HUDEP-2 (cell line): ENCODE measurements around the gene PIP5K1A.
"Not testable (repeated sequence)": the region's sequence is repeated elsewhere in the genome, so short reads cannot be mapped to it uniquely, and the experiment has no call there.

Experiments used
- DNase-seq, 76 experiments: peaks; one replicate each; lab custom pipeline; 2025; ENCODE audit not compliant: unreplicated experiment in 76 of 76; lab: John Stamatoyannopoulos, UW

The PIP5K1A gene, protein sequence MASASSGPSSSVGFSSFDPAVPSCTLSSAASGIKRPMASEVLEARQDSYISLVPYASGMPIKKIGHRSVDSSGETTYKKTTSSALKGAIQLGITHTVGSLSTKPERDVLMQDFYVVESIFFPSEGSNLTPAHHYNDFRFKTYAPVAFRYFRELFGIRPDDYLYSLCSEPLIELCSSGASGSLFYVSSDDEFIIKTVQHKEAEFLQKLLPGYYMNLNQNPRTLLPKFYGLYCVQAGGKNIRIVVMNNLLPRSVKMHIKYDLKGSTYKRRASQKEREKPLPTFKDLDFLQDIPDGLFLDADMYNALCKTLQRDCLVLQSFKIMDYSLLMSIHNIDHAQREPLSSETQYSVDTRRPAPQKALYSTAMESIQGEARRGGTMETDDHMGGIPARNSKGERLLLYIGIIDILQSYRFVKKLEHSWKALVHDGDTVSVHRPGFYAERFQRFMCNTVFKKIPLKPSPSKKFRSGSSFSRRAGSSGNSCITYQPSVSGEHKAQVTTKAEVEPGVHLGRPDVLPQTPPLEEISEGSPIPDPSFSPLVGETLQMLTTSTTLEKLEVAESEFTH

DNA sequence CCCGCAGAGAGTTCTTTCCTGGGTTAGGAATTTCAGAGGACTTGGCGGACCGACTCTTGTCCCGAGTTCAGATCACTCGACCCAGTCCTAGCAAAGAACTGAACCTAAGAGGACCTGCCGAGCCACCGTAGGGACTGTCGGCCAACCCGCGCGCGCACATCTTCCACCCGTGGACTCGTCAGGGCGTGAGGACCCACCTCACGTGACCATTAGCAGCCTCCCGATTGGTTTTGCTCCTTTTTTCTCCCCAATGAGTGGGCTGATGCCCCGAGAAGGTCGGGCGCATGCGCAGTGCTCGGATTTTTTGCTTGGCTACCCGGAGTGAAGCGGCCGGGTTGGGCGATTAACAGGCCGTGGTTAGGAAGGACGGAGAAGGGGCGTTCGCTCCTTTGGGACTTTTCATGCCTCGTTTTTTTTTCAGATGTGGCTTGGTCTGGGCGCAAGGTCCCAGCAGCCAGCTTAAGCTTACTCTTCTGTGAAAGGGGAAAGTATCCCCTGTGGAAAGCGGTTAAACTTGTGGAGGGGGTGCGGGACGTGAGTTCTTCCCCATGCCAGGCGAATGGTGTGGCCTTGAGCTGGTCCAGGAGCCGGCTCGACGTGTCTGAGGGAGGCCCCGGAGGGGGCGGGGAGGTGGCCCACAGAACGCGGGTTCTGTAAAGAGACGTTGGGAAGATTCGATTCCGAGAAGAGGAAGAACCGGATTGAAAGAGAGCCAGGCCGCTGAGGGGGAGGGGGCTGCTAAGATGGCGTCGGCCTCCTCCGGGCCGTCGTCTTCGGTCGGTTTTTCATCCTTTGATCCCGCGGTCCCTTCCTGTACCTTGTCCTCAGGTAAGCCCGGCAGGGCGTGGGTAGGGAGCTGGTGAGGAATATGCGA lies at the start of gene PIP5K1A:
Gene PIP5K1A (plus strand): TSS at position 299 of the 874 bp plus-strand sequence. CDS start 445 bp downstream, at position 744.
- peak; percentile 30 to 98 (median 94) for DNase-seq

DNA sequence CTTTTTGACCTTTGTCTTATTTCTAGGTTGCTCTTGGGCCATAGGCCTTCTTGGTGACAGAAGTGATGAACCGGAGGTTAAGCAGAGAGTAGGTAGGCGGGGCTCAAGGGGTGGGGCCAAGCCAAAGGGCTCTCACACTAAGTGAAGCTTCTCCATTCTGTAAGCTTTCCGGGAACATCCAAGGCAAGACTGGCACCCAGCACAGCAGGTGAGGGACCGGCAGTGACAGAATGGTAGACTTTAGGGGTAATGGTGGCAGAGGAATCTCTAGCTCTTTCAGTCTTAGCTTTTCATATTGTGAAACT lies 41.9 kb upstream of the PIP5K1A start, which contains the start of gene TNFAIP8L2:
Gene TNFAIP8L2 (plus strand): TSS at position 135 of the 305 bp plus-strand sequence. CDS start 2,049 bp downstream, outside the sequence.
- DNase-seq = peak in 30 of 76 experiments; percentile 5 to 61 (median 18)

DNA sequence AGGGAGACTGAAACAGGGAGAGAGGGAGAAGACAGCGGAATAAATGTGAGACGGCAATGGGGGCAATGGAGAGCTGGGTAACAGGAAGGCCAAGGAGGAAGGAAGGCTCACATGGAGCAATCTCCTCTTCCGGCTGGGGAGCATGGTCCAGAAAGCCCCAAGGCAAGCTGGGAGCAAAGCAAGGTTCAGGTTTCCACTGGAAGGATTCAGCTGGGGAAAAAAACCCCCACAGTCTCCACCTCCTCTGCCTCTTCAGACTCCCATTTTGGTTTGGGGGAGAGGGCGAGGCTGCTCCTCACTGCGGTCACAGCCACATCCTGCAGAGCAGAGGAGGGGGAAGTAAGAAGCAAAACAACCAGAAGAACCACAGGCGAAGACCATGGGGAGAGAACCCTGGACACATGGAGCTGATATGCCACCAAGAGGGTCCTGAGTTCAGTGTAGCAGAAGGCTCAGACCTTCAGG lies 41.3 kb upstream of the PIP5K1A start:
- no peak for DNase-seq

DNA sequence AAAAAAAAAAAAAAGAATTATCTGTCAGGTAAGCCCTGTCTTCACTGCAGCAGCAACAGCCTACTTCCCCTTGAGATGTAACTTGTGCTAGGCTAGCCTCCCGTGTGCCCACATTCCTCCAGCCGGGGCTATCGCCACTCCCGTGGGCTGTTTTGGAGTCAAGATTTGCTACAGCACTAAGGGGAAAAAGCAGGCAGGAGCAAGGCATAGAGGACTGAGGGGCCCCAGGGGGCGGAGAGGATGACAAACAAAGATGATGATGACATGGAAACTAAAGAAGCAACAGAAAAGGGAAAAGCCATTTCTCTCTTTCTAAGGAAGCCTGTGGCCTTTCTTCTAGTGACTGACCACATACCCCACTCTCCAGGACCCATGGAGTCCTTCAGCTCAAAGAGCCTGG lies 40.0 kb upstream of the PIP5K1A start:
- DNase-seq = no peak

DNA sequence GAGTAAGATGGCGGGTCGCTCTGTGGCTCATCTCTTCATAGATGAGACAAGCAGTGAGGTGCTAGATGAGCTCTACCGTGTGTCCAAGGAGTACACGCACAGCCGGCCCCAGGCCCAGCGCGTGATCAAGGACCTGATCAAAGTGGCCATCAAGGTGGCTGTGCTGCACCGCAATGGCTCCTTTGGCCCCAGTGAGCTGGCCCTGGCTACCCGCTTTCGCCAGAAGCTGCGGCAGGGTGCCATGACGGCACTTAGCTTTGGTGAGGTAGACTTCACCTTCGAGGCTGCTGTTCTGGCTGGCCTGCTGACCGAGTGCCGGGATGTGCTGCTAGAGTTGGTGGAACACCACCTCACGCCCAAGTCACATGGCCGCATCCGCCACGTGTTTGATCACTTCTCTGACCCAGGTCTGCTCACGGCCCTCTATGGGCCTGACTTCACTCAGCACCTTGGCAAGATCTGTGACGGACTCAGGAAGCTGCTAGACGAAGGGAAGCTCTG lies 39.6 kb upstream of the PIP5K1A start:
- DNase-seq = no peak

DNA sequence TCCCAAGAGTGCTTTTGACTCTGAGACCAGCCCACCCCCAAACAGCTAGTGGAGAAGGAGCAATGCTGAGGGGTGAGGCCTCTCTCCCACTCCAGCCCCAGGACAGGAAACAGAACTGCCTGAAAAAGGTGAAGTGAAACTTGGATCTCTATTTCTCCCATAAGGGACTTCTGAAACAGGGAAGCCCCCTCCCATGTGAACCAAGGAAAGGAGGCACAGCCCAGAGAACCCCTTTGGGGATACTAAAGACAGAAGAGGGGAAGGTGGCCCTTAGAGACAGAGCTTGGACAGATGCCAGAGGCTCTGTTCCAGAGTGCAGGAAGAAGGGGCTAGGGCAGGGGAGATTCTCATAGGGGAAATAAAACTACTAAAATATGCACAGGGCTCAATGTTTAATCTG lies 39.0 kb upstream of the PIP5K1A start:
- DNase-seq = no peak

DNA sequence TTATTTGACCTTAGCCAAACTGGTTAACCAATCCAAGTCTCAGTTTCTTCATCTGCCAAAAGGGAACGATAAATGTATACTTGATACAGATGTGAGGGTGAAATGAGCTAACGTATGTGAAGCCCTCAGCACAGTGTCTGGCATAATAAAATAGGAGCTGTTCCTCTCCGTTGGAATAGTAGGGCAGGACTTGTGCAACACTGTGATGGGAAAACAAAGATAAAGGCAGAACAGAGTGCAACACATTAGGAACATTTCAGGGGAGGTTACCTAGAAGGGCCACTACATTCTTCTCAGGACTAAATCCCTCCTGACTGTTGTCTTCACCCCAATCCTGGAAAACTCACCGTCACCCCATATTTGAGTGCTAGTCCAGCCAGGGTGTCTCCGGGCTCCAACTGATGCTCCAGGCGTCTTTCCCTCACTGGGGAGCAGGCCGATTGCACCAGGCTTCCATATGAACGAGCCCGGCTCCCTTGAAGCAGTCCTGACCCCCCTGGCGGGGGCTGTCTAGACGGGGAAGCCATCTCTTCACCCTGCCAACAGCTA lies 33.5 kb upstream of the PIP5K1A start:
- peak in 1 of 76 experiments; percentile 5 for DNase-seq

DNA sequence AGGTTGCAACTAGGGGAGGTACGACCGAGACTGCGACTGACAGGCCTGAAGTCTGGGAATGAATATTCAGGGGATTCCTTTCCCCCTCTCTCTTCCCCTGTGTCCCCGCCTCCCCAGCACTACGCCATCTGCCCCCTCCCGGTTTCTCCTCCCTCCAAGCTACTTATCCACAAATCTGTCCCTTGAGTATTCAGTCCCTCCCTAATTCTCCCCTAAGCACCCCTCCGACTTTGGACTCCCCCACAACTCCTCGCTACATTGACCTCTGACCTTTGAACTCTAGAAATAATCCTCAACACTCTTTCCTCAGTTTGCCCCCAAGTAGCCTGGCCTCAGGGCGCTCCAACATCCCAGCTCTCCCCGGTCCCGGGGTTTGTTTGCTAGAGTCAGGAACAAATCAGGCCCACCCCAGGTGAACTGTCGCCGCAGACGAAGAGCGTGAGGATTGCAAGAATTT lies 33.0 kb upstream of the PIP5K1A start:
- peak in 4 of 76 experiments; percentile 10 to 59 (median 34) for DNase-seq

DNA sequence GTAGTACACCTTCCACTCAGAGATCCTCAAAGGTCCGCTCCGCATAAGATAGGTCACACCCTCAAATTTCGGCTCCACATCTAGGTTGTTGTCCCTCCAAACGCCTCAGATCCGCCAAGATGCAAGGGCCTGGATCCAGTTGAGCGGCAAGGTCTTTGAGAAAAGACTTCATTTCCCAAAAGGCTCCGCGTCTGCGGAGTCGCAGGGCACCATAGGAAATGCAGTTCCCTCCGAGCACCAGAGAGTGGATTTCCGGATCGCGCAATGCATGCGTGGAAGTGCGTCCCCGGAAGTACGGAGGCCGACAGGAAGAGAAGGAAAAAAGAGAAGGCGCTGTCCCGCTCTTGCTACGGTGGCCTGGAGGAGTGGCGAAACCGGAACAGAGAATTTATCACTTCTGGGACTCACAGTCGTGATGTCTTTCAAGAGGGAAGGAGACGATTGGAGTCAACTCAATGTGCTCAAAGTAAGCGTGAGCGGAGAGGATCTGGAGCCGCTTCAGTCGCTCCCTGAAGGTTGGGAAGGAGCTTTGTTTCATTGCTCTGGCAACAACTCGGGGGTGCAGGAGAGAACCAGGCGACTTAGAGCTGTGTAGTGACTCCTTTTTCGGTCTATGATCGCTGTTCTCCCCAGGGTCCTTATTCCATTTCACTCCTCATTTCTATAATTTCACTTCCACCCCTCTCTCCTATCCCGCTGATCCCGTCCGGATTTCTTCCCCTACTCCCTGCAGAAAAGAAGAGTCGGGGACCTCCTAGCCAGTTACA lies 32.4 kb upstream of the PIP5K1A start, which contains the start of the genes LYSMD1 and SCNM1:
Gene LYSMD1 (minus strand): TSS at position 165 of the 767 bp plus-strand sequence. CDS start 644 bp downstream, outside the sequence.
Gene SCNM1 (plus strand): TSS at position 407 of the 767 bp plus-strand sequence. CDS start 9 bp downstream, at position 416.
- DNase-seq = peak in 75 of 76 experiments; percentile 69 to 98 (median 95)

DNA sequence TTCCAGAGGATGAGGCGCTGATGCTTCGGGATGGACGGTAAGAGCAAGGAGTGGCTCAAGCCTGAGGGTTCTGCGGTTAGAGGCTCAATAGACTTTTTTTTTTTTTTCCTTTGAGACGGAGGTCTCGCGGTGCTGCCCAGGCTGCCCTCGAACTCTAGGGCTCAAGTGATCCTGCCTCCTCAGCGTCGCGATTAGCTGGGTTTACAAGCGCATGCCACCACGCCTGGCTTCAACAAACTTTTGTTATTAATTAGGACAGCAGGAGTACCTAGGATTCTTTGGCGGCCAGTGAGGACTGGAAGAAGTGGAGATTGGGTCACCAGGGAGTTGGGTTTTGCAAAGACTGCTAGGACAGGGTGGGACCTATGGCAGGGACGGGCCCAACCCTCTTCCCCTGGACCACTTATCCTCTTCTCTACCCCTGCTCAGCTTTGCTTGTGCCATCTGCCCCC lies 31.8 kb upstream of the PIP5K1A start:
- DNase-seq = peak in 3 of 76 experiments; percentile 6 to 28 (median 18)

DNA sequence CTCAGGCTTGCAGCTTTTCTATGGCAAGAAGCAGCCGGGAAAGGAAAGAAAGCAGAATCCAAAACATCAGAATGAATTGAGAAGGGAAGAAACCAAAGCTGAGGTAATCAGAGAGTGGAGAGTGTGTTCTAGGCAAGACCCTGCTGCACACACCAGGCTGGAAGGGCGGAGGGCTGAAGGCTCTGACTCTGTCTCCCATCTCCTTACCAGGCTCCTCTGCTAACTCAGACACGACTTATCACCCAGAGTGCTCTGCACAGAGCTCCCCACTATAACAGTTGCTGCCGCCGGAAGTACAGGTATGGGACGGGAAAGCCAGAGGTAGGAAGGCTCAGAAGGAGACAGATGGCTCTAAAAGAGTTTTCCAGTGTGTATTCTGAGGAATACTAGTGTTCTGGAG lies 31.2 kb upstream of the PIP5K1A start:
- no peak for DNase-seq

DNA sequence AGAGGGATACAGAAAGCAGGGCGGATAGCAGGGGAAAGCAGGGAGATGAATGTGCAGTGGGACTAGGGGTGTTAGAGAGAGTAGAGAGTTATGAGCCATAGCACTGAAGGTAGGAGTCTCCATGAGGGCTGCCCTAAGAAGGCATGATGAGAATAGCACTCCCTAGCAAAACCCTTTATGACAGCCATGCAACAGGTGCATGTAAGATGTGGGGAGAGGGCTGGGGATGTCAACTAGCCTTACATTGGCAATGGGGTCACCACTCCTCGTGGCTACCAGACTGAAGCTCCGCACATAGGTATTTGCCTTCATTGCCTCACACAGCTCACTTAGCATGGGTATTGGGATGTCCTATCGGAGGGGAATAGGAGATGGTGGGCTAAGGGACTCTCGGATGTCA lies 27.2 kb upstream of the PIP5K1A start:
- no peak for DNase-seq

DNA sequence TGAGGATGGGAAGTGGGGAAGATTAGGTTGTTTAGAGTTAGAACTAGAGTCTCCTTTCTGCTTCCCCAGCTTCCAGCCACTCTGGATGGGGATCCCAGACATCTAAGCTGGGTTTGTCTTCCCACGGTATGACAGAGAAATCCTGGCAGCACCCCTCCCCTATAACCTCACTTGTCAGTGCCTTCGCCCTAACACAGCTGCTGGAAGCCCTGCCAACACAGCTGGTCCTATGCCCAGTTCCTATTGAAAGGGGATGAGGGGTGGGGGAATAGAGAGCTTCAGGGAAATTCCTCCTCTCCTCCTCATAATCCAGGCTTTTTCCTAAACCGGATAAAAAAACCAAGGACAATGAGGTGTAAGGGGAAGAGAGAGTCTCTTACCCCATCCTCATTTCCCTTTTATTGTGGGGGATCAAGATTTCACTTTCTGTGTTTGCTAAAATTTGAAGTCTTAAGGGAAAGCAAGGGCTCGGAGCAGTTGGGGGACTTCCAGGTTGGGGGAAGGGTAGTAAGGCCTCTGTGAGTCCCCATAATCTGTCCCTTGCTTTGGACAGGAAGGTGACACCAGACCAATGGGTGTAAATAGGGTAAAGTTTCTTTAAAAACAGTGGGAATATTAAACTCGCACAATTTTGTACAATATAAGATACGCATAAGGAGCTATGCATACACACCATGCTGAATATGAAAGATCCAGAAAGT lies 23.2 kb upstream of the PIP5K1A start:
- DNase-seq = no peak

DNA sequence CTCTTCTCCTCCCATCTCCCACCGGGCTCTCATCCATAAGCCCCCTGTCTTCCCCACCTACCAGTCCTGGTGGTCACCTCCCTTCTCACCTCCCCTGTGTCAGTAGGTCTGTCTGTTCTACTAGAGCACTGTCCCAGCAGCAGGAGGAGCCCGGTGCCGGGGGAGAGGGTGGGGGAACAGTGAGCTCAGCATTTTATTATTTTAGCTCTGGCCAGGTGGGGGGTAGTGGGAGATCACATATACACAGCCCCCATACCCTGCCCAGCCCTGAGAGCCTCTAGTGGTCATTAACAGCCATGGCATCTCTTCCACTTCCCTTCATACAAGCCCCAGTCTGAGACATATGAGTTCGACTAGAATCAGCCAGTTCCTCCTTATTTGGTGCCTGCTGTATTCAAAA lies 22.5 kb upstream of the PIP5K1A start, which contains the start of gene TMOD4:
Gene TMOD4 (minus strand): TSS at position 119 of the 400 bp plus-strand sequence. CDS start 1,106 bp downstream, outside the sequence.
- peak in 2 of 76 experiments; percentile 11 to 16 for DNase-seq

DNA sequence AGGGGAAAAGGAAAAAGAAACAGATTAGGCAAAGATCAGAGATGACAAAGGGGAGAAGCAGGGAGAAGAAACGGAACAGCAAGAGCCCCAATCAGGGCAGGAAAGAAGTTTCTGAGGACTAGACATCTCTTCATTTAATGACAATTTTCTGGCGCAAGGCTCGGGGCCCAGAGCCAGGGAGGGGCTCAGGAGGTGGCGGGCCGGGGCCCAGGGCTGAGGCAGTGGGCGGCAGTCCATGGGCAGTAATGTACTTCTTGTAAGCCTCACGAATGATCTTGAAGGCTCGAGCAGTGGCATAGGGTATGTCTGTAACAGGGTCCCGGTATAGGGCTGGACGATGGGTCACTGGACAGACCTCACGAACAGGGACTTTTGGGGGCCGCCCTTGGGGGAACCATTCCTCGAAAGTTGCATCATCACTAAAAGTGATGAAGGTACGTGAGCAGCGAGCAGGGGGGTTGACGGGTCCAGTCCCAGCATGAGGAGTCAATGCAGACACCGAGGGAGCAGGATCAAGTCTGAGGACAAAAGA lies 21.8 kb upstream of the PIP5K1A start:
- DNase-seq = no peak

DNA sequence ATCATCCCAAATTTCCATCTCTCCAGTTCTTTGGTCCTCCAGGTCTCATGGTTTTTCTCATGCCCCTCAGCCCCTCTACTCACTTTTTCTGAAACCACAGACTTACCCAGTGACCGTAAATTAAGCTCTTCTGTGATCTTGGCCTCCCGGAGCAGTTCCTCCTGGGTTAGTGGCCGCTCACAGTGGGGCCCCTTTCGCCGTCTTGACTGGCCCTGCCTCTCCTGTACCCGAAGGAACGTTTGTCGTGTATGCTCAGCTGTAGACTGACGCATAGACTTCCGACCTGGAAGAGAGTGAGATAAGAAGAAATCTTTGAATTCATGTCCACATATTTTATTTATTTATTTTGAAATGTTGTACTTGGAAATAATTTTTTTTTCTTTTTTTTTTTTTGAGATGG lies 14.1 kb upstream of the PIP5K1A start:
- no peak for DNase-seq

DNA sequence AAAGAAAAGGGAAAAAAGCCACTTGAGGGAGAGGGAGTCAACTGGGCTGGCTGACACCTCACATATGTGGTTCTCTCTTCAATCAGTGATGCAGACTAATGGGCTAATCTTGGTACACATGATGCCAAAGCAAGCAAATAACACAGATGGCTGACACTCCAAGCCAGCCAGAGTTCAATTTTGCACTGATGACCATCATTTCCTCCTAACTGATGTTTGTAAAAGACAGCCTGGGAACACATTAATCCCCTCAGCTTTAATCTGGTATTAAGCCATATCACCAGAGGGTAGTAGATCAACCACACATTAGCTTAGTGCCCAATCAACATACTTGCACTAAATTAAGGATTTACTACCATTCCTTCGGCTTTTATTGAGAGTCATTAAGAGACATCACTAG lies 11.1 kb upstream of the PIP5K1A start:
- no peak for DNase-seq

DNA sequence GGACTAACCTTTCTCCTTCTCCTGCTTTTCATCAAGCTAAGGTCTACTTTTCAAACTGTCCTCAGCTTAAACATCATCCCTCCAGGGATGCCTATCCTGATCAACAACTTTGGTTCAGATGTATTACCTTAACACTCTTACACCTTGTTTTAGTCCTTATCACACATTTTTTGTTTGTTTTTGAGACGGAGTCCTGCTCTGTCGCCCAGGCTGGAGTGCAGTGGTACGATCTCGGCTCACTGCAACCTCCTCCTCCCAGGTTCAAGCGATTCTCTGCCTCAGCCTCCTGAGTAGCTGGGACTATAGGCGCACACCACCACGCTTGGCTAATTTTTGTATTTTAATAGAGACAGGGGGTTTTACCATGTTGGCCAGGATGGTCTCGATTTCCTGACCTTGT lies 9.7 kb upstream of the PIP5K1A start:
- DNase-seq = not testable (repeated sequence)
